Colonic mucosa (tissue), 4 donors: ENCODE measurements around the gene TMEM207. TPM values are rescaled to one million over a fixed set of nuclear protein-coding genes. Genes with fewer than 3 reads are reported as not detected.
"Not testable (repeated sequence)": the region's sequence is repeated elsewhere in the genome, so short reads cannot be mapped to it uniquely, and the experiment has no call there.

Experiments used
- DNase-seq: peaks from one replicate; pipeline ENCODE4 v3.0.0-alpha.2; 2020
- H3K27ac ChIP-seq: fragments of 200-600 bp; one replicate; pipeline ENCODE4 v1.8.0; 2021
- H3K27me3 ChIP-seq: fragments of 200-600 bp; one replicate; pipeline ENCODE4 v1.8.0; 2021
- H3K36me3 ChIP-seq: fragments of 200-600 bp; one replicate; pipeline ENCODE4 v1.8.0; 2021
- H3K4me1 ChIP-seq: fragments of 200-600 bp; one replicate; pipeline ENCODE4 v1.8.0; 2021; ENCODE audit warnings: mild to moderate bottlenecking
- H3K4me3 ChIP-seq: fragments of 200-600 bp; one replicate; pipeline ENCODE4 v1.8.0; 2021
- H3K9ac ChIP-seq, 2 donors: one replicate each; pipeline ENCODE4 v1.7.0; 2013; ENCODE audit warnings: control low read depth in 2 of 2, low read depth in 2 of 2, low read length in 2 of 2
- H3K9me3 ChIP-seq: fragments of 200-600 bp; one replicate; pipeline ENCODE4 v1.8.0; 2021
- CTCF ChIP-seq: fragments of 200-600 bp; IDR thresholded peaks from one replicate; pipeline ENCODE4 v1.8.0; 2022; ENCODE audit warnings: antibody characterized with exemption, mild to moderate bottlenecking
- intact Hi-C: fragments of 100-400 bp; cut with DNase I; formaldehyde crosslinking; loops from one replicate; pipeline ENCODE4 v1.14.1; 2022
- total RNA-seq, 2 donors: library from RNA; stranded (reverse); fragmentation: NEBNext Ultra II Directional in 1 of 2; extraction: Animal tissue kit (Norgen Biotek cat#: 25700) in 1 of 2; gene quantifications; one replicate each; pipeline ENCODE4 v1.2.1, GENCODE V29; 2021
- donor health status: healthy.
- donor health status: DM: no; HTN: no; CAD: no.
- donor health status: DM: no; HTN: no; CAD: no.

Gene TMEM207
- total RNA-seq, 2 donors from 2014 or later: not detected

- Histone ChIP-seq H3K36me3 (no peaks in the 10 kb centered on the region), H3K9ac (no peak overlapping the region), H3K4me3 (no peak overlapping the region), H3K27ac (no peak overlapping the region), H3K27me3 (no peaks in the 10 kb centered on the region), H3K4me1 (no peaks in the 10 kb centered on the region), H3K9me3 (no peaks in the 10 kb centered on the region)
- no peak for TF ChIP-seq CTCF
- DNase-seq: no peak
- intact Hi-C loops: no loop called here
Measured at GRCh38 chr3:190486908-190487607, 37.4 kb upstream of the TMEM207 start.

- TF ChIP-seq CTCF: no peak
- no peak overlapping the region for H3K27ac ChIP-seq
- intact Hi-C loops: no loop called here
- H3K9me3 ChIP-seq: no peaks in the 10 kb centered on the region
- no peak for DNase-seq
- H3K4me3 ChIP-seq: no peak overlapping the region
- H3K9ac ChIP-seq: no peak overlapping the region
- H3K36me3 ChIP-seq: no peaks in the 10 kb centered on the region
- H3K4me1 ChIP-seq: no peaks in the 10 kb centered on the region
- H3K27me3 ChIP-seq: no peaks in the 10 kb centered on the region
Measured at GRCh38 chr3:190486533-190486864, 36.8 kb upstream of the TMEM207 start.

- H3K27me3 ChIP-seq: no peaks in the 10 kb centered on the region
- no peak overlapping the region for H3K27ac ChIP-seq
- no peaks in the 10 kb centered on the region for H3K9me3 ChIP-seq
- intact Hi-C loops: no loop called here
- H3K36me3 ChIP-seq: no peaks in the 10 kb centered on the region
- TF ChIP-seq CTCF: no peak
- H3K4me3 ChIP-seq: no peak overlapping the region
- no peaks in the 10 kb centered on the region for H3K4me1 ChIP-seq
- H3K9ac ChIP-seq: no peak overlapping the region
- DNase-seq: no peak
Measured at GRCh38 chr3:190485830-190486532, 36.3 kb upstream of the TMEM207 start.

GRCh38 chr3:190481779-190482178, 32.1 kb upstream of the TMEM207 start:
- Histone ChIP-seq H3K4me1 (no peaks in the 10 kb centered on the region), H3K27ac (no peak overlapping the region), H3K36me3 (no peaks in the 10 kb centered on the region), H3K4me3 (no peak overlapping the region), H3K27me3 (no peaks in the 10 kb centered on the region), H3K9ac (no peak overlapping the region), H3K9me3 (no peaks in the 10 kb centered on the region)
- no peak for TF ChIP-seq CTCF
- intact Hi-C loops: no loop called here
- no peak for DNase-seq

GRCh38 chr3:190473261-190473660, 23.6 kb upstream of the TMEM207 start:
- H3K9ac ChIP-seq, H3K27ac ChIP-seq, H3K9me3 ChIP-seq, H3K4me1 ChIP-seq, H3K27me3 ChIP-seq, H3K36me3 ChIP-seq, DNase-seq, intact Hi-C loops, H3K4me3 ChIP-seq: not testable (repeated sequence)

- Histone ChIP-seq H3K9me3 (no peaks in the 10 kb centered on the region), H3K4me3 (no peak overlapping the region), H3K36me3 (no peaks in the 10 kb centered on the region), H3K4me1 (no peaks in the 10 kb centered on the region), H3K27ac (no peak overlapping the region), H3K9ac (no peak overlapping the region), H3K27me3 (no peaks in the 10 kb centered on the region)
- DNase-seq: no peak
- intact Hi-C loops: no loop called here
- no peak for TF ChIP-seq CTCF
Measured at GRCh38 chr3:190467922-190468321, 18.2 kb upstream of the TMEM207 start.
